Measurements from ENCODE around the gene SEMA3F.

- TF ChIP-seq CTCF (IDR thresholded peaks at IDR 0.05) (no peak), POLR2A (IDR thresholded peaks at IDR 0.05) (no peak)
Measured at GRCh38 chr3:50219285-50219684, 64.2 kb downstream of the SEMA3F start.
